GM12878 (cell line): ENCODE data around the gene DSTYK. TPM values are rescaled to one million over a fixed set of nuclear protein-coding genes. Genes with fewer than 3 reads are reported as not detected.

Source experiments
- ATF2 ChIP-seq: IDR thresholded peaks from 2 replicates; pipeline ENCODE4 v1.6.1; 2012; ENCODE audit warnings: low read length, inconsistent platforms
- E2F8 ChIP-seq: fragments of 450-650 bp; IDR thresholded peaks from 2 replicates; pipeline ENCODE4 v1.6.1; 2018; ENCODE audit warnings: mild to moderate bottlenecking, low read depth, moderate library complexity; ENCODE audit not compliant: partially characterized antibody
- EED ChIP-seq: sonication (generic); IDR thresholded peaks from 2 replicates; pipeline ENCODE4 v1.6.1; 2016; ENCODE audit warnings: antibody characterized with exemption, low read depth
- EZH2 ChIP-seq: IDR thresholded peaks from 2 replicates; pipeline ENCODE4 v1.6.1; 2012; ENCODE audit warnings: low read depth, mild to moderate bottlenecking, control low read depth, inconsistent platforms, low read length, borderline replicate concordance; ENCODE audit not compliant: control insufficient read depth
- JUND ChIP-seq: IDR thresholded peaks from 2 replicates; pipeline ENCODE4 v1.6.1; 2012; ENCODE audit warnings: low read depth, mild to moderate bottlenecking, low read length, improper control_type of control experiment, moderate library complexity
- MTA2 ChIP-seq: fragments of 450-650 bp; IDR thresholded peaks from 2 replicates; pipeline ENCODE4 v1.6.1; 2016; ENCODE audit warnings: low read depth, mild to moderate bottlenecking, moderate library complexity
- MYB ChIP-seq: fragments of 150-350 bp; IDR thresholded peaks from 2 replicates; pipeline ENCODE4 v1.6.1; 2014; ENCODE audit warnings: mild to moderate bottlenecking, low read depth, low read length, borderline replicate concordance
- NFIC ChIP-seq: IDR thresholded peaks from 2 replicates; pipeline ENCODE4 v1.6.1; 2012; ENCODE audit warnings: low read depth, mild to moderate bottlenecking, inconsistent platforms, low read length, moderate library complexity
- NFXL1 ChIP-seq: fragments of 450-650 bp; IDR thresholded peaks from 2 replicates; pipeline ENCODE4 v1.6.1; 2017; ENCODE audit warnings: antibody characterized with exemption, mild to moderate bottlenecking, borderline replicate concordance
- NR2F1 ChIP-seq: fragments of 450-650 bp; conservative IDR thresholded peaks from 2 replicates; pipeline ENCODE4 v1.6.1; 2017; ENCODE audit warnings: mild to moderate bottlenecking
- PML ChIP-seq: IDR thresholded peaks from 2 replicates; pipeline ENCODE4 v1.6.1; 2012; ENCODE audit warnings: low read length, inconsistent platforms
- POLR2AphosphoS5 ChIP-seq: IDR thresholded peaks from 2 replicates; pipeline ENCODE4 v1.6.1; 2011; ENCODE audit warnings: mild to moderate bottlenecking, low read length, inconsistent platforms
- RELB ChIP-seq: fragments of 450-650 bp; IDR thresholded peaks from 2 replicates; pipeline ENCODE4 v1.6.1; 2017; ENCODE audit warnings: low read depth, mild to moderate bottlenecking, moderate library complexity
- SMAD1 ChIP-seq: fragments of 450-650 bp; IDR thresholded peaks from 2 replicates; pipeline ENCODE4 v1.6.1; 2018; ENCODE audit warnings: mild to moderate bottlenecking, low read depth; ENCODE audit not compliant: partially characterized antibody
- SMARCA5 ChIP-seq: fragments of 450-650 bp; IDR thresholded peaks from 2 replicates; pipeline ENCODE4 v1.6.1; 2017; ENCODE audit warnings: mild to moderate bottlenecking
- SPI1 ChIP-seq: IDR thresholded peaks from 2 replicates; pipeline ENCODE4 v1.6.1; 2011; ENCODE audit warnings: low read depth, mild to moderate bottlenecking, low read length, moderate library complexity, borderline replicate concordance; ENCODE audit not compliant: insufficient read depth
- TARDBP ChIP-seq: IDR thresholded peaks from 2 replicates; pipeline ENCODE4 v1.6.1; 2016; ENCODE audit warnings: borderline replicate concordance
- TCF7 ChIP-seq: IDR thresholded peaks from 2 replicates; pipeline ENCODE4 v1.6.1; 2014; ENCODE audit warnings: antibody characterized with exemption, borderline replicate concordance
- ZBTB4 ChIP-seq: fragments of 450-650 bp; formaldehyde crosslinking; IDR thresholded peaks from 2 replicates; pipeline ENCODE4 v1.4.0; 2022; ENCODE audit warnings: mild to moderate bottlenecking, moderate library complexity
- ZNF217 ChIP-seq: fragments of 450-650 bp; IDR thresholded peaks from 2 replicates; pipeline ENCODE4 v1.6.1; 2017; ENCODE audit warnings: antibody characterized with exemption, mild to moderate bottlenecking
- ZNF384 ChIP-seq: IDR thresholded peaks from 2 replicates; pipeline ENCODE4 v1.6.1; 2012; ENCODE audit warnings: low read depth, mild to moderate bottlenecking, low read length, improper control_type of control experiment, borderline replicate concordance
- ZSCAN29 ChIP-seq: fragments of 450-650 bp; IDR thresholded peaks from 2 replicates; pipeline ENCODE4 v1.6.1; 2017; ENCODE audit warnings: mild to moderate bottlenecking, moderate library complexity
- polyA plus RNA-seq, 11 experiments: library from polyadenylated mRNA; depleted of rRNA in 4 of 11; unstranded in 6 of 11; stranded (reverse) in 5 of 11; fragments of >200 nt; fragmentation: Nextera tagmentation in 4 of 11; fragmentation: Illumina TruSeq in 1 of 11; extraction: Ambion mirVana in 4 of 11; extraction: Trizol in 1 of 11; gene quantifications; 1 replicate in 1 of 11; 2 replicates in 10 of 11; pipeline versions ENCODE4 v1.2.1 to v1.2.3, GENCODE V29; 2011 to 2016; ENCODE audit warnings: inconsistent platforms in 2 of 11, missing spikeins in 2 of 11, low read depth in 1 of 11
- total RNA-seq, 4 experiments: library from RNA; depleted of rRNA in 3 of 4; stranded (reverse); fragments of >200 nt in 3 of 4; fragmentation: Illumina TruSeq in 1 of 4; extraction: Trizol in 1 of 4; gene quantifications; 2 replicates each; pipeline versions ENCODE4 v1.2.1 to v1.2.3, GENCODE V29; 2013 to 2021

Gene DSTYK
- total and polyA plus RNA-seq, 10 of the 15 experiments (the other 5 are each of a cell fraction or from before 2014, with no cell fraction given), result 2.7 to 5.5 (median 3.6) TPM

GRCh38 chr1:205186191-205186590 is 25.3 kb downstream of the DSTYK start (continued):
- TF ChIP-seq NR2F1 (no peak), ZSCAN29 (no peak), EED (peak; percentile 81), MTA2 (no peak), ZNF217 (no peak), POLR2AphosphoS5 (no peak), NFIC (peak; percentile 89), E2F8 (no peak), SMAD1 (no peak), ZBTB4 (no peak), PML (no peak), TARDBP (no peak), MYB (no peak), RELB (no peak), NFXL1 (no peak), ATF2 (no peak), TCF7 (peak; percentile 98), EZH2 (no peak), JUND (no peak), SPI1 (no peak), SMARCA5 (no peak), ZNF384 (no peak)
